ENCODE data around the gene MALSU1.

MALSU1 gene

DNA sequence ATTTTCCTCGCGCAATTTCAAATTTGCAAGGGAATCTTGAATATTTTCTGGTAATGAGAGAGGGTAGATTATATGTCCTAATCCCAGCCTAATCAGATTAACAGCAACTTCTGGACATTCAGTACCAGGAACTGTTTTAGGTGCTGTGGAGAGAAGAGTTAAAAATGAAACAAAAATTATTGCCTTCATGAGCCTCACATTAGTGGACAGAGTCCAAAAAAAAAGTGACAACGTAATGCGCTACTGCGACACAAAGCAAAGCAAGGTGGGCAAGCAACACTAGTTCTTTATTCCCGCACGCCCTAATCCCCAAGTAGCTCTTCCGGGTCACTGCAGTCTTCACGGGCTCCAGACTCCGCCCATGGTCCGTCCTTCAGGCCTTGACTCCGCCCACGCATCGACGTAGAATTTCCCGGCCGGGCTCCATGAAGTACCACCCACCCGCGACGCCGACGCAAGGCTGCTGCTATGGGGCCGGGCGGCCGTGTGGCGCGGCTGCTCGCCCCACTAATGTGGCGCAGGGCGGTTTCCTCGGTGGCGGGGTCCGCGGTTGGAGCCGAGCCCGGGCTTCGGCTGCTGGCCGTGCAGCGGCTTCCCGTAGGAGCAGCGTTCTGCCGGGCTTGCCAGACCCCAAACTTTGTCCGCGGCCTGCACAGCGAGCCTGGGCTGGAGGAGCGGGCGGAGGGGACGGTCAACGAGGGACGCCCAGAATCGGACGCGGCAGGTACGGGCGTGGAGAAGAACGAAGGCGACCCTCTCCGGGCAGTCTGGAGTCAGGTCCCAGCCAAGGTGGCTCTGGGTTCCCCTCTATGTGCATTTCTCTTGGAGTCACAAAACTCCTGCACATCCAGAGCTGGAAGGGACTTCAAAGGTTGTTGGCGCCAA lies at the start of gene MALSU1:
TSS of gene MALSU1 (plus strand) at position 455 of the 885 bp plus-strand sequence. CDS start at position 469, 14 bp downstream.
- peak; percentile 86 to 94 (median 92) for DNase-seq

DNA sequence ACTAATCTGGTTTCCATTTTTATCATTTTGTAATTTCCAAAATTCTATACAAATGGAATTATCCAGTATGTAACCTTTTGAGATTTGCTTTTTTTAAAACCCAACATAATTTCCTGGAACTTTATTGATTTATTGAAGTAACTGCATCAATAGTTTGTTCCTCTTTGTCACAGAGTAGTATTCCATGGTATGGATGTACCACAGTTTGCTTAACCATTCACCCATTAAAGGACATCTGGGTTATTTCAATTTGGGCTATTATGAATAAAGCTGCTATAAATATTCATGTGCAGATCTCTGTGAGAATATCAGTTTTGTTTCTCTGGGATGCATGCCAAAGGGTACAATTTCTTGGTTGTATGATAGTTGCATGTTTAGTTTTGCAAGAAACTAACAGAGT lies 49.7 kb upstream of the MALSU1 start:
- DNase-seq: no peak

DNA sequence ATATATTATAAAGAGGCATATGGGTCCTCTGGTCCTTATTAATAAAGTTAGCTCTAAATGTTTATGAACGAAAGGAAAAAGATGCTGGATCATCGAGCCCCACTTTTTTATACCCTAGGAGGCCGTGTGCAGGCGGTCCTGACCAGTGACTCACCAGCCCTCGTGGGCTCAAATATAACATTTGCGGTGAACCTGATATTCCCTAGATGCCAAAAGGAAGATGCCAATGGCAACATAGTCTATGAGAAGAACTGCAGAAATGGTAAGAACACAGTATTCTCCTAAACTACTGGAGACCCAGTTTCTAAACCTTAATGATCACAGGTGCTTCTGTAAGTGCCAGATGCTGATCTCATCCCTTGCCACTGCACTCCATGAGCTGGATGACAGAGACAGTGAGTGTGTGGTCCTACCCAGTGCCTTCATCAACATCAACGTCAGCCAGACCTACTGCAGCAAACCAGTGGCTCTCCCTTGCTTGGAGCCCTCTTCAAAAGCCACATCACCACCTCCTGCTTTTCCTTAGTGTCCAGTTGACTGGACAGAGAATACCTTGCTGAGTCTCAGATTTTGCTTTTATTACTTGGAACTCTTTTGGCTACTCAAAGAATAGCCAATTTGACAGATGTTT lies 45.0 kb upstream of the MALSU1 start:
- no peak for DNase-seq

DNA sequence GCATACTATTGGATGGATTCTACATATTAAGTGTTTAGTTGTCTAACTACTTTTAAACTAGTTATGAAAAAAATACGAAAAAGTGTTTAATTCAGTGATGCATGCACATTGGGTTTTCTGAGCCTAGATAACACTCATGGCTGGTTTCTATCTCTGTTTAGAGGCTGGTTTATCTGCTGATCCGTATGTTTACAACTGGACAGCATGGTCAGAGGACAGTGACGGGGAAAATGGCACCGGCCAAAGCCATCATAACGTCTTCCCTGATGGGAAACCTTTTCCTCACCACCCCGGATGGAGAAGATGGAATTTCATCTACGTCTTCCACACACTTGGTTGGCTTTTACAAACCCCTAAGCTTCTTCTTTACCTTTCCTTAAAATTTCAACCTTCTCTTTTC lies 42.4 kb upstream of the MALSU1 start:
- no peak for DNase-seq

DNA sequence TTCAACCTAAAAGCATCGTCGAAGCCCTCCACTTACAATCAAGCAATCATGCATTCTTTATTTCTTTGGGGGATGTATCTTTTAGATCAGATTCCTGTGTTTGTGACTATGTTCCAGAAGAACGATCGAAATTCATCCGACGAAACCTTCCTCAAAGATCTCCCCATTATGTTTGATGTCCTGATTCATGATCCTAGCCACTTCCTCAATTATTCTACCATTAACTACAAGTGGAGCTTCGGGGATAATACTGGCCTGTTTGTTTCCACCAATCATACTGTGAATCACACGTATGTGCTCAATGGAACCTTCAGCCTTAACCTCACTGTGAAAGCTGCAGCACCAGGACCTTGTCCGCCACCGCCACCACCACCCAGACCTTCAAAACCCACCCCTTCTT lies 38.8 kb upstream of the MALSU1 start:
- DNase-seq: no peak

DNA sequence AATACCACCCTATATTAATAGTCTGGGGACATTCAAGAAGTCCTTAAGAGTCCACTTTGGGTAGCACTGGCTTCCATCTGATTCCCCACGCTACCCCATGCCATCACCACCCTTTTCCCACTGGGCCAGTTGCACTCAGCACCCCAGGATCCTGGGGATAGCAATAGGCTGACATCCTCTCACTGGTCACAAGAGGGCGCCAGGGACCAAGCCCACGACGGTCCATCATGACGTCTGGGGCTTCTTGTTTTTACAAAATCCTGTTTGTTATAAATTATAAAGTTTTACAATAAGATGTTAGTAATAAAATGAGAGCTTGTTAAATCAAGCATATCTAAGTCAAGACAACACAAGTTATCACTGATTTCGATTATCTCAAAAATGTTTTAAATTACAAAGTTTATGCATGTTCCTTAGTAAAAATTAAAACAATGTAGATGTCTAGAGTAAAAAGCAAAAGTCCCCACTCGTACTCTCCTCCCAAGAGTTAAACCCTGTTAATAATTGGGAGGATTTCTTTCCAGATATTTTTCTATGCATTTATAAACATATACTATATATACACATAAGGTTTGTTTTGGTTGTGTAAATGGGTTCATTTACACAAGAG lies 37.2 kb upstream of the MALSU1 start:
- DNase-seq: peak in 5 of 6 experiments; percentile 6 to 43 (median 34)

DNA sequence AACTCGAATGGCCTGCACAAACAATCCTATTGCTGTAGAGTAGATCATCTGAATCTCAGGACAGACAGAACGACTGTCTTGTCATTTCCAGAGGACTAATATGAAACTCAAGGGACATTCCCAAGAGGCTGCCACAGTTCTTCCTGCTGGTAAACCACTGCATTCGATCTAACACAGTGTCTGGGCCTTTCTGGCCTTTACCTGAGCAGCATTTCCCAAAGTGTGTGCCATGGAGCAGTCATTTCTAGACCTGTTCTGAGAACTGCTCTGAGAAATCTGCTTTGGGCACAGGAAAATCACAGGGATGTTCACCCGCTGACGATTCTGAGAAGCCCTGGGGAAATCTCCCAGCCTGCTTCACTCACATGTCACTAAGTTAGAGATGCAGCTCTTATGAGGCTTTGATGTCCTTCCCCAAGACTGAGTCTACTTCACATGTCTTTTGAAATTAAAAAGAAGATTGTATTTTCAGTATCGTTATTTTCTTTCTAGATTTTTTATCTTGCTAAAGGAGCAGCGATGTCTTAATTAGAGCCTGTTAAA lies 34.2 kb upstream of the MALSU1 start:
- DNase-seq: no peak

DNA sequence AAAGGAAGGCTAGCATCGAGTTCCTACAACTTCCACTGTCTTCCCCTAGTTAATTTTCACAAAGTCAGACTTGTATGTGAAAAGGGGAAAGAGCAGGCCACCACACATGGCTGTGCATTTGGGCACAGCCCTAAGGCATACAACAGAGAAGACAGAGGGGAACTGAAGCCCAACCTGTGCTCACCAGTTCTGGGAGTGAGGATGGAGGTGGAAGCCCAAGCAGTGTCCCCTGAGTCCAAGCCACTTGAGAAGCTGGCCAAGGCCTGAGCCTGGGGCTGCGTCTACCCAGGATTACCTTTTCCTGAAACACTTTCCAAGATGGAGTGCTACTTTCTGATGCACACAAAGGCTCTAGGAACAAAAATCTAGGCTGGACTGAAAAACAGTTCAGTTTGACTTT lies 32.2 kb upstream of the MALSU1 start:
- DNase-seq: no peak

DNA sequence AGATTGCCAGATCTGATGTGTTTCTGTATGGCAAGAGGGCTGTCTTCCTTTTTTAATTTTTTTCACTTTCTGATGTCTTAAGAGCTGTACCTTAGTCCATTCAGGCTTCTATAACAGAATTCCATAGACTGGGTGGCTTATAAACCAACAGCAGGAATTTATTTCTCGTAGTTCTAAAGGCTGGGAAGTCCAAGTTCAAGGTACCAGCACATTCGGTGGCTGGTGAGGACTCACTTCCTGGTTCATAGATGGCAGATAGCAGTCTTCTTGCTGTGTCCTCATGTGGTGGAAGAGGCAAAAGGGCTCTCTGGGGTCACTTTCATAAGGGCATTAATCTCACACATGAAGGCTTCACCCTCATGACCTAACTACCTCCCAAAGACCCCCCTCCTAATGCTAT lies 31.8 kb upstream of the MALSU1 start:
- DNase-seq: no peak

DNA sequence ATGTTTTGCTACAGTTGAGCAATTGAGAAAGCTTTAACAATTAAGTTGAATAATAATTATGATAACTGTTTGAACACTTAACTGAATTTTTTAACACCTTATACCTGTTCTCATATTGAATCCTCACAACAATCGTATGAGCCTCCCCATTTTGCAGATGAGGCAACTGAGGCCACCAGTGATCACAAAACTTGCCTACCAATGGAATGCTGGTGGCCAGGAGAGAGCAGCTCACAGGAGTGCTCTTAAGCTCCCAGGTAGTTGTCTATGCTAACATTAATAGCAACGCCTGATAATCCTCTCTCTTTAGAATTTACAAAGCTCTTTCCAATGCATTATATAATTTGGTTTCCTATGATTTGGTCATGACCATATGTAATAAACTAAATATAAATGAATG lies 31.0 kb upstream of the MALSU1 start:
- no peak for DNase-seq

DNA sequence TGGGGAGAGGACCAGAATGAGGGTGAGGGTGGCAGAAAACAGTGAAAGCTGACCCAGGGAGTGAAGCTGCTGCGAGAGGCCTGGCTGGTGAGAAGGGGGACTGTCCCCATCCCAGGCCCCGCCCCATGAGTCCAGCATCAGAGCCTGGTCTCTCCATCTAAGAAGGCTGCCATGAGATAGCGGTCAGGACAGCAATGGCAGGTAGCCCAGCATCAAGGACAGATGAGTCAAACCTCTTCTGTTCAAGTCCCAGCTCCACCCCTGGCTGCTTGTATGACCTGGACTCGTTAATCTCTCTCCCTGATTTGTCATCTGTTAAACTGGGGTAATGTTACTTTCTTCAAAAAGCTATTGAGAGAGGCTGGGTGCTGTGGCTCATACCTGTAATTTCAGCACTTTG lies 30.4 kb upstream of the MALSU1 start:
- no peak for DNase-seq

DNA sequence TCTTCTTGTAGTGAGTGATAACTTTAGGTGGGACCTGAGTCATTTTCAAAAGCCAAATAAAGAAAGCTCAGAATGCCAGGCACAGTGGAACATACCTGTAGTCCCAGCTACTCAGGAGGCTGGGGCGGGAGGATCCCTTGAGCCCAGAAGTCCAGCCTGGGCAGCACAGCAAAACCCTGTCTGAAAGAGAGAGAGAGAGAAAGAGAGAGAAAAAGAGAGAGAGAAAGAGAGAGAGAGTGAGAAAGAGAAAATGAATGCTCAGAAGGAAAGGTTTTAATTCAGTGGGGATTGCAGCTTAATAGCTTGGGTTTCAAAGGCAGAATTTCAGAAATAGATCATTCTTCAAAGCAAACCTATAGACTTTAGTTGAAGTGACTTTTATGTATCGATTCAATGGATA lies 26.9 kb upstream of the MALSU1 start:
- DNase-seq: no peak

DNA sequence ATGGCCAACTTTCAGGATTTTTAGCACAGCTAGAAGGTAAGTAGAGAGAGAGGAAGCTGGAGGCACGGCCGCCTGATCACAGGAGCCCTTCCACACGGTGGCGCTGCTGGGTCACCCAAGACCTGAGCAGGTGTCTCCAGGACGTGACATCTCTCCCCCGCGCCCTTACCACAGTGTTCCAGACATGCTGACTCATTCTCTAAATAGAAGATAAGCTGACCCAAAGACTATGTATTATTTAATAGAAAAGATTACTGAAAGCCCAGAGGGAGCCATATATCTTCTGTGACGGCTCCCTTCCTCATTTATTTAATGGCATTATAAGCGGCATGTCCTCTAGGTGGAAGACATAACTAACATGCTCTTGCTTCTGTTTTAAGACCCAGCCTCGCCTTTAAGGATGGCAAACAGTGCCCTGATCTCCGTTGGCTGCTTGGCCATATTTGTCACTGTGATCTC lies 26.0 kb upstream of the MALSU1 start:
- DNase-seq: peak; percentile 68 to 86 (median 76)

DNA sequence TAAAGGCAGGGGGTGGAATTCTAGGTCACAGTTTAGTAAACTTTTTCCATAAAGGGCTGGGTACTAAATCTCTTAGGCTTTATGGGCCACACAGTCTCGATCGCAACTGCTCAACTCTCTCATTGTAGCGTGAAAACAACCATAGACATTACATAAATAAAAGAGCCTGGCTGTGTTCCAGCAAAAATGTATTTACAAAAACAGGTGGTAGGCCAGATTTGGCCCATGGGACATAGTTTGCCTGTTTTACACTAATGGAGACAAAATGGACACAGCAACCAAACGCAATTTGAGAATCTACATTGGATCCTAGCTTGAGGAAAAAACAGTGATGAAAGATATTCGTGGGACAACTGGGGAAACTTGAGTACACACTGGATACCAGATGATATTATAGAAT lies 23.2 kb upstream of the MALSU1 start:
- no peak for DNase-seq

DNA sequence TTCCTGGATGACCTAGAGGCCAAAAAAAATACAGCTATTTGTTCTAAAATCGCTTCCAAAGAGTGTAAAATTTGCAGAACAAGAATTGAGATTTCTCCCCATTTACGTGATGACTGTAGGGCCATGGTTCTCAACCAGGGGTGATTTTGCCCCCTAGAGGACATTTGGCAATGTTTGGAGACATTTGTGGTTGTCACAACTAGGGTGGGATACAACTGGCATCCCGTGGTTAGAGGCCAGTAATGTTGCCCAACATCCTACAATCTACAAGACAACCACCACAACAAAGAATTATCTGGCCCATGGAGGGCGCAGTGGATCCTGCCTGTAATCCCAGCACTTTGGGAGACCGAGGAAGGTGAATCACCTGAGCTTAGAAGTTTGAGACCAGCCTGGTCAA lies 22.8 kb upstream of the MALSU1 start:
- DNase-seq: no peak

DNA sequence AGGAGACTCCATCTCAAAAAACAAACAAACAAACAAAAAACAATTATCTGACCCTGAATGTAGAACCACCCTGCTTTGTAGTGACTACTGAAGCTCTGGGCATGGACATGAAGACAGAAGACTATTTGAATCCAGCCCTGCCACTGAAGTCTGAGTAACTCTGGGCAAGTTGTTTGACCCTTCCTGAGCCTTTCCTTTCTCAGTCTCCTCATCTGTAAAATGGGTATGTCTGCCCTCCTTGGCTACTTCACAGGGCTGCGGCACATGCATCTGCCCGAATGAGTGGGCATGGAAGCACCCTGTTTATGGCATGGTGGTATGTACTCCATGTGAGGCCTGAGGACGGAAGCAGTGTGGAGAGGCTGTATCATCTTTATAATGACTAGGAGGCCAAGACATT lies 22.2 kb upstream of the MALSU1 start:
- no peak for DNase-seq

DNA sequence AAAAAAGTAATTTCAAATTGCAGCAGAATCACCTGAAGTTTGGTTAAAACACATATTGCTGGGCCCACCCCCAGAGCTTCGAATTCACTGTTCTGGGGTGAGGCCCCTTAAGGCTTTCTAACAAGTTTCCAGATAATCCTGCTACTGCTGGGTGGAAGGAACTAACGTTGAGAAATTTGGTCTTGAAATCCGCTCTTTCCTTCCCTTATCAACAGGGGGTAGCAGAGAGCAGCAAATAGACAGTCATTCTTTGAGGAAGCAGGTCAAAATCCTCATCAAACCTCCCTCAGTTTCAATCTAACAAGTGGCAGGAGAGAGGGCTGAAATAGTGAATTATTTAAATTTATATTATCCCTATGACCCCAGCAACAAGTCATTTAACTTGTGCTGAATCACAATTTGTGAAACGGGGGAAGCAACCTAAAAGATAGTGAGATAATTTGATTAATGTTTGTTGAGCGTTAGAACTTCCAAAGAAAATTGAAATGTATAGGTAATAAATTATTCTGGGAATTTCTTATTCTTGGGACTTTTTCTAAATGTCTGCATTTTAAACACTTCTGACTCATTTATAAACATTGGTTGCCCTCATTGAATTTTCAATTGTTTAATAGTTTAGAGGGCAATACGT lies 21.7 kb upstream of the MALSU1 start:
- peak in 3 of 6 experiments; percentile 32 to 66 (median 65) for DNase-seq

DNA sequence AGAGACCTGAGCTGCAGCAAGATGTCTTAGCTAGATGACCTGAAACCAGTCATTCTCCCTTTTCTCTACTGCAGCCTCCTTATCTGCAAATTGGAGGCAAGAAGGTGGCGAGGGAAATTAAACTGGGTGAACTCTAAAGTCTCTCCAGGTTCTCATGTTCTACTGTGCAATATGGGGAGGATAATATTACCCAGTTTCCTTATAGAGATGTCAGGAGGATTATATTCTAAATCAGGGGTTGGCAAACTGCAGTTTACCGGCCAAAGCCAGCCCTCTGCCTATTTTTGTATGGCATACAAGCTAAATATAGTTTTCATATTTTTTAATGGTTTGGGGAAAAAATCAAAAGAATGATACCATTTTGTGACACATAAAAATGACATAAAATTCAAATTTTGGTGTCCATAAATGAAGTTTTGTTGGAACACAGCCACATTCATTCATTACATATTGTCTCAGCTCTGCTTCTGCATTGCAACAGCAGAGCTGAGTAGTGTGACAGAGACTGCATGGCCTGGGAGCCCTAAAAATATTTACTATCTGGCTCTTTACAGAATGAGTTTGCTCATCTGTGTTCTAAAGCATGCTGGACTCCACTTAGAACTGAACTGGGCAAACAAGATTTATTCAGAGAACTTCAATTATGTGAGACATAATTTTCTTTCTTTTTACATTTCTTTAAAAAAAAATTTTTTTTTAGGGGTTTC lies 19.2 kb upstream of the MALSU1 start:
- DNase-seq: no peak

DNA sequence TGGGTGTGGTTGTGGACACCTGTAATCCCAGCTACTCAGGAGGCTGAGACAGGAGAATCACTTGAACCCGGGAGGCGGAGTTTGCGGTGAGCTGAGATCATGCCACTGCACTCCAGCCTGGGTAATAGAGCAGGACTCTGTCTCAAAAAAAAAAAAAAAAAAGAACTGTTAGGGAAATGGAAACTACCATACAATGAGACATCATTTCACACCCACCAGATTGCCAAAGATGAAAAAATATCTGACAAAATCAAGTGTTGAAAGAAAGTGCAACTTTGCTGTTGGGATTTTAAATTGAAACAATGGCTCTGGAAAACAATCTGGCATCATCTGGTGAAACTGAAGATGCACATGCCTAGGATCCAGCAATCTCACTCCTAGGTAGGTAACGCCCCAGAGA lies 16.1 kb upstream of the MALSU1 start:
- no peak for DNase-seq

DNA sequence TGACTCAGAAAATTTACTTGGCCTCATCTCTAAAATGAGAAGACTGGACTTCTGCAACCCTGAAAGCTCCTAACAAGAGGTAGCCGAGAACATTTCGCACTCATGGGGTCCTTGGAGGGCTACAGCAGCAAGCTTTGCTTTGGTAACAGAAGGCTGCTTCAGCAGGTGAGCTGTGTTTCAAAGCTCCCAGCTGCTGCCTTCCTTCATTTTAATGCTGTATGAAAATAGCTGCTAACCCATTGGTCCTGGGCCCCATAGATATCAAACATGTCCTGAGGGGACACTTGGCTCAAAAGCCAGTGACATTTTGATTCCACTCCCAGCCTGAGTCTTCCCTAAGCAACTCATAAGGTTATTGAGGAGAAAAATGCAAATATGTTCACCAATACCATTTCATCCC lies 14.3 kb upstream of the MALSU1 start:
- no peak for DNase-seq

DNA sequence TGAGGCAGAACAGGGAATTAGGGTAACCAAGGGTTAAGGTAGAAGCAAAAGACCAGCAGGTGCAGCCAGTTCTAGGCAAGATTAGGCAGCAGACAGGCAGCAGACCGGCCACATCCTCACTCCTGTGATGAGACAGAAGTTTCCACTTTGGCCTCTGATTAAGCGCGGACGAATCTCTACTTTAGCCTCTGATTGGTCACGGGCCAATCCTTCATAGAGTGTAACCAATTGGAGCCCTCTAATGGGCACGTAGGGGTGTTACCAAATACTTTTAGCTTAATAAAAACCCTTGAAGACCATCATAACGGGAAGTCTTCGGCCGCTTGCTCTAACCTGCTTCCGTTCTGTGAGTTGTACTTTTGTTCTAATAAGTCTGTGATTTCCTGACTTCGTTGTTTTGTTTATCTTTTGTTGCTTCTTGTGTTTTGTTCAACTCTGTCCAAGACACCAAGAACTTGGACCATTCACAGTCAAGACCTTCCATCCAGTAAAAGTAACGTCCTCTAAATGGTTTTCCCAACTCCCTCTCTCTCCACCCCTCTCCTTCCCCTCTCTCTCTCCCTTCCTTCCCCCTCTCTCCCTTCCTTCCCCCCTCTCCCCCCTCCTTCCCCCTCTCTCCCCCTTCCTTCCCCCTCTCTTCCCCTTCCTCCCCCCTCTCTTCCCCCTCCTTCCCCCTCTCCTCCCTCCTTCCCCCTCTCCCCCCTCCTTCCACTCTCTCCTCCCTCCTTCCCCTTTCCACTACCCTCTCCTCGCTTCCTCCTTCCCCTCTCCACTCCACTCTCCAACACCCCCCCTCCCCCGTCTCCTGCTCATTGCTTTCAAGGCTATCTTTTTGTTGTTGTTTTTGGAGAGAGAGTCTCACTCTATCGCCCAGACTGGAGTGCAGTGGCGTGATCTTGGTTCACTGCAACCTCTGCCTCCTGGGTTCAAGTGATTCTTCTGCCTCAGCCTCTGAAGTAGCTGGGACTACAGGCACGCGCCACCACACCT lies 13.2 kb upstream of the MALSU1 start:
- DNase-seq: no peak

Data from stimulated activated naive CD4-positive, alpha-beta T cell (primary cell).